Activated CD4-positive, alpha-beta T cell treated with anti-CD3 and anti-CD28 coated beads for 4 hours (primary cell): ENCODE measurements around the gene LZTS3.
"Not testable (repeated sequence)": the region's sequence is repeated elsewhere in the genome, so short reads cannot be mapped to it uniquely, and the experiment has no call there.

Source experiments
- DNase-seq, 2 donors: peaks; one replicate each; pipeline ENCODE4 v3.0.0-alpha.2; 2020

Gene LZTS3

DNA sequence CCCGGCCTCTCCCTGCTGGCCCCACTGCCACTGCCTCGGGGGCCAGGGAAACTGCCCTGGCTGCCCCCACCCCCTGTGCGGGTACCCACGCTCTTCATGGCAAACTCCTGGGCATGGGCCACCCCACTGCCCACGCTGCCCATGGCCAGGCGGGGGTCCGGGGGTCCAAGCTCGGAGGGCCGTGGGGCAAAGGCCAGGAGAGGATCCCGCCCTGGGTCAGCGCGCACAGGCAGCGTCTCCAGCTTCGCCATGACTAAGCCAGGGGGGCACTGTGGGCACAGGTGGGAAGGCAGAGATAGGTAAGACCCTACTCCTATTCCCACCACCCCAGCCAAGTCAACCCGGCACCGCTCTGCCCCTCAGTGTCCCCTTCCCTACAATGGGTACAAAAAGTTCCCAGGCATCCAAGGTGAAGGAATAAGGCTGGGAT, 6.4 kb downstream of the LZTS3 start:
- no peak for DNase-seq

- DNase-seq, result no peak
These were observed 6.9 kb downstream of the LZTS3 start for GRCh38 chr20:3166338-3166912.

- no peak for DNase-seq
These were observed 7.6 kb downstream of the LZTS3 start for GRCh38 chr20:3165473-3166337.

DNA sequence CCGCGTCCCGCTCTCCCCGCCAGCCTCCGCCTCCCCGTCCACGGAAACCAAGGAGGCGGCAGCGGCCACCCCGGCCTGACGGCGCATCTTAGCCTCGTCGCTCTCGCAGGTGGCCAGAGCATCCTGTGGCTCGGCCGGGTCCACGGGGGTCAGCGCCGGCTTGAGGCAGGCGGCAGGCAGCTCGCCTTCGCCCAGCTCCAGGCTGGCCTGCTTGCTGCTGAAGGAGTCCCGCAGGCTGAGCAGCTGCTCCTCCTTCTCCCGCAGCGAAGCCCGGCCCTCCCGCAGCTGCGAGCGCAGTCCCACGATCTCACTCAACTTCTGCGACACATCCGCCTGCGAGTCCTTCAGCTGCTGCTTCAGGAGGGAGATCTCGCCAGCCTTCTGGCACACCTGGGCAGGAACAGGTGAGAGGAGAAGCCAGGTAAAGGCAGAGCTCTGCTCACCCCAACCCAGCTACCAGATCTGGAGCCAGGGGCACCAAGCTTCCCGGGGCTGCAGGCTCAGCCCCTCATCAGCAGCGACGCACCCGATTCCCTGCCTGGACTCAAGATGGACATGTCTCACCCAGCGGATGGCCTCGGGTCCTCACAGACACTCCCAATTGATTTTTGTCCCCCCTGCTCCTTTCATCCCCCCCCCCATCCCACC, 8.5 kb downstream of the LZTS3 start:
- DNase-seq, result no peak

DNA sequence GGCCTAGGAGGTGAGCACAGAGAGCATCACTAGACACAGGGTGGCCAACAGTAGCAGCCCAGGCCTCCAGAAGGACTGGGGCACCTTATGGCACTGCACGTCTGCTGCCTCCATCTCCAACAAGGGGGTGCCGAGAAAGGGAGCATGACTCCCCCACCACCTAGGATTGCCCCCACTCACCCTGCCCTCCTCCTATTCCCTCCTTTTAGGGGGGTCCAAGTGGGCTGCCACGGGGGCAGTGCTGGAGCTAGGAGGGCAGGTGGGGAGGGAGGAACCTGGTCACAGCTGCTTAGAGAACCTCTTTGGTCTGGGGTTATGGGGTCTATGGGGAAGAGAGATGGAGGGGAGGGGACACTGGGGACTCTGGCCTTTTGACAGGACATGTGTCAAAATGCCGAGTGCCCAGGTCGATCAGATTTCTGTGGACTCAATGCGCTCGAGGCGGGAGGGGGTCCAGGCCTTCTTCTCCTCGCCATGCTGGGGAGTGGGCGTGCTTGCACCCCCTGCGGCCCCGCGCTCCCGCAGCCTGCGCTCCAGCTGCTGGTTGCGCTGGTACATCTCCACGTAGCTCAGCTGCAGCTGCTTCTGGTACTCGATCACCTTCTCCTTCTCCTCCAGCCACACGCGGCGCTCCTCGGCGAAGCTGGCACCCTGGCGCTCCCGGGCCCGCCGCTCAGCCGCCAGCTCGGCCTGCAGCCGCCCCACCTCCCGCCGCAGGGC, 9.1 kb downstream of the LZTS3 start:
- no peak for DNase-seq

DNA sequence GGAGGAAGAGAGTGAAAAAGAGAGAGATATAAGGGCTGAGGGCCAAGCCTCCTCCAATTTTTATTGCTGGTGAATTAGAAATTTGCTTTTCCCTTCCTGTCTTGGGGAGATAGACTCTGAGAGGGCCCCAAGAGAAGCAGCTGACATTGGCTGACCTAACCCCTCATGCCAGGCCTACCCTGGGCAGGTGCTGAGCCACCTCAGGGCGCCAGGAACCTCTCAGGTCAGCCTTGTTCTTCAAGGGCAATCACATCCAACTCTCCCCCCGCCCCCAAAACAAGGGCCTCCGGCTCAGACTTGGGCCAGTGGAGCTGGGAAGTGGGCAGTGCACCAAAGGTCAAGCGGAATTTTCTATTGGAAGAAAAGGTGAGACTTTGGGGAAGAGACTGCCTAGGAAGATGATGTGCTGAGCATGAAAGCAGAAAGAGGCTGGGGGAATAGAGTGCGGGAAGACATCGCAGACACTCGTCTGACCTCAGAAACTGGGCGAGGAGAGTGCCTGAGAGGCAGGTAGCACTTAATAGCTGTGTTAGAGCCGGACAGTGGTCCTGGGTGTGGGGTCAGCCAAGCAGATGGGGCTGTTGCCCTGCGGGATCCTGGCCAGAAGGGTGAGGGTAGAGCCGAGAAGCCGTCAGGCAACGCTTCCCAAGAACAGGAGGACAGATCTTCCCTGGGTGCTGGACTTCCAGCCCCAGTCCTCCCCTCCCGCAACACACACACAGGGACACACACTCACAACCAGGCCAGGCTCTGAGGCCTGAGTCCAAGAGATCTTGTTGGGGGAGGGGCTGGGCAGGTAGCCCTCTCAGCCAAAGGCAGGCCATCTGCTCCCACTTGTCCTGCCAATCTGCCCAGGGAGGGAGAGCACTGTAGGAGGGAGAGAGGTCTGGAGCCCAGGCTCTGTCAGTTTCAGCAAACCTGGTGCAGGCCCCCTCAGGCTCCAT, 10.0 kb downstream of the LZTS3 start:
- DNase-seq, result no peak

DNA sequence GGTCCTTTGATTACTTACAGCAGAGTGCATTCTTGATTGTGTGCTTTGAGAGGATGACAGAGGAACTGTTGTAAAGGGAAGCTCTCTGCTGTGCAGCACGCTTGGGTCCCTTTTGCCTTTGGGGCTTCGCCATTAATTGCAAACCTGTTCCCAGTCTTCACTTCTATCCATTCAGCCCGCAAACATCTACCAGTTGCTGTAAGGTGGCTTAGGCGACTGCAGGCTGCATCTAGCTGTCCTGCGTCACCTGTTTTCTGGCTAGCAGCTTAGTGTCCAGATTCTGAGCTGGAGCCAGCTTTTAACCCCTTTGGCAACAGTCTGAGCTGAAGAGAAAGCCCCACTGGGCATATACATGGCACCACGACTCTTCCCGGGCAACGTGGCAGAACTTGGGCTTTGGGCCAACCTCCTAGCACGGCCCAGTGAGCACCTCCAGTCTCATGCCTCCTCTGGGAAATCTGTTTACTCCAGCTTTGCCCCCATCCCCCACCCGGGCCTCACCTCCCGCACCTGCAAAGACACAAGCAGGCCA, 11.2 kb downstream of the LZTS3 start:
- DNase-seq, result no peak

DNA sequence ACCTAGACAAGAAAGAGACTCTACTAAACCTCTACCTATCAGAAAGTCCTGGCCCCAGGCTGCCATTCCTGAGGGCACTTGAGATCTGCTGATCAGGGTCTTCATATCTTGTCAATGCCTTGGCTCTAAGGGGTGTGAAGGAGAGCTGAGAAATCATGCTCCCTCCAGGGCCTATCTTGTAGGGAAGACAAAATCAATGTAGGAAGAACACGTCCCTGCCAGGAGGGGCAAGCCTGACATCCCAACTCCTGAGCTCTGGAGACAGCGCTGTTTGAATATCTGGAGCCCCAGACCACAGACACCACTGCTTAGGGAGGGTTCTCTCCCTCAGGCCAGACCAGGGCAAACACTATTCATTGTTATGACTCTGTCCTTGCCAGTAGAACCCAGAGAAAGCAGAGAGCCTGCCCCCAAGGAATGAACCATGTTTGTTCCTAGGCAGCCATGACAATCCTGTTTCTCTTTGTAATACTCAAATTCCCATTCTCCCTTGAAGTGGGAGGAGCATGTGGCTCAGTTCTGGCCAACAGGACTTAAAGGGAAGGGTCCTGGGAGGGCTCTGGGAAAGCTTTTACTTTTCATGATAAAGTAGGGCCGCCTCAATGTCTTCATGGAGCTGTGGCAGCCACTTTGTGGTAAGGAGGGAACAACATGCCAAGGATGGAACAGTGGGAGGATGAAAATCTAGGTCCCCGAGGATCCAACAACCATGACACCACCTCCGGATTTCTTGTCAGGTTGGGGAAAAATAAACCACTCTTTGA, 11.9 kb downstream of the LZTS3 start:
- no peak for DNase-seq

GRCh38 chr20:3160418-3160817, 12.9 kb downstream of the LZTS3 start:
- DNase-seq, result no peak

DNA sequence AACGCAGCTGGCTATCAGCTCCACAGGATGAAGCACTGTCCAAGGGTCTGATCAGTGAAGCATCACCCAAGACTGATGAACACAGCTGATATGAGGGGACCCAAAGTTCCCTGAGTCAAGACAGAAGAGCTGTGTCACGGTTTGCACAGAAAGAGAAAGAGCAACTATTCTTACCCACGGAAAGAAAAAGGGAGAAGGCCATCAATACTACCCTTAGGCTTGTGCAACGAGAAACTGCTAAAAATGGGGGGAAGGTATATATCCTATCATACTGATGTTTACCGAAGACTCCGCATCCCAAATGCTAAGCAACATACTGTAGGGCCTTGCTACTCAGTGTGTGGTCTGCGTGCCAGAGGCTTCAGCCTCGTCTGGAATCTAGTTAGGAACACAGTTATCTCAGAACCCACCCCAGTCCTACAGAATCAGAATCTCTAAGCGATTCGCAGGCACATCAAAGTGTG, 14.3 kb downstream of the LZTS3 start:
- DNase-seq, result no peak

DNA sequence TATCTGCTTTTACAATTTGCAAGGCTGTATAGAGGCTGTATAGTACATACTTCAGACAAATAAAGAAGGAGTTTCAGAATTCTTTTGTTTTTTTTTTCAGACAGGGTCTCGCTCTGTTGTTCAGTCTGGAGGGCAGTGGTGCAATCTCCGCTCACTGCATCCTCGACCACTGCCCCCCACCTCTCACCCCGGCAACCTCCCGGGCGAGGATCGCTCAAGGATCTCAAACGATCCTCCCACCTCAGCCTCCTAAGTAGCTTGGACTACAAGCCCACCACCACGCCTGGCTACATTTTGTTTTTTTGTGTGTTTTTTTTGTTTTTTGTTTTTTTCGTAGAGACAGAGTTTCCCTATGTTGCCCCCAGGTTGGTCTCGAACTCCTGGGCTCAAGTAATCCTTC, 15.5 kb downstream of the LZTS3 start:
- no peak for DNase-seq

DNA sequence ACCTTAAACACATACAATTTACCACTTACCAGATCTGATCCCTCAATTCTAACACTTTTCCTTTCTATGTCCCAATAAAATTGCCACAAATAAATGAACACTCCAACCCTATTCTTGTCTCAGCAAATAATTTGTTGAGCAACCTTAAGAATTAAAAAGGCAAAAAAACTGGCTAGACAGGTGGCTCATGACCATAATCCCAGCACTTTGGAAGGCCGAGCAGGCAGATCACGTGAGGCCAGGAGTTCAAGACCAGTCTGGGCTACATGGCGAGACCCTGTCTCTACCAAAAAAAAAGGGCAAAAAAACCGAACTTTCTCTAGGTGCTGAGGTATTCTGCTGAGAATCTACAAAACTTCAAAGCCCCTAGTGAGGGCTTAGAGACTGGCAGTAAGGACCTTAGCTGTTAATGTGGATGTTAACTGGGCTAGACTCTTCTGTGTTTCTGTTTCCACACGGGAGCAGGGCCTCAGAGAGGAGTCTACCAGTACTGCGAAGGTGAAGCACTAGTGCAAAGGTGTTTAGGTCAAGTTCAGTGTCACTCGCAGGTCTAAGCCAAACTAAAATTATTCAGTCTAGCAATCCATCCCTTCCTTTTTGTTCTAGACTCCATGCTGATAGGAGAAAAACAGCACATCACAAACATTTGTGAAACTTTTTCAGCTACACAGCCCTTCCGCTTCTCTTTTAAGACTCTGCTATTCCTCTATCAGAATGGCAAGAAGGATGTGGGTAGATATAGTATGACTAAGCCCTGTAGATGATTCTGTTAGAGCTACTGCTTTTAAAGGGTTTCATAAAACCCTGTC, 16.3 kb downstream of the LZTS3 start:
- DNase-seq, result no peak

- not testable (repeated sequence) for DNase-seq
These were observed 21.2 kb downstream of the LZTS3 start for GRCh38 chr20:3152057-3152644.

GRCh38 chr20:3150908-3151307, 22.4 kb downstream of the LZTS3 start:
- DNase-seq, result no peak

DNA sequence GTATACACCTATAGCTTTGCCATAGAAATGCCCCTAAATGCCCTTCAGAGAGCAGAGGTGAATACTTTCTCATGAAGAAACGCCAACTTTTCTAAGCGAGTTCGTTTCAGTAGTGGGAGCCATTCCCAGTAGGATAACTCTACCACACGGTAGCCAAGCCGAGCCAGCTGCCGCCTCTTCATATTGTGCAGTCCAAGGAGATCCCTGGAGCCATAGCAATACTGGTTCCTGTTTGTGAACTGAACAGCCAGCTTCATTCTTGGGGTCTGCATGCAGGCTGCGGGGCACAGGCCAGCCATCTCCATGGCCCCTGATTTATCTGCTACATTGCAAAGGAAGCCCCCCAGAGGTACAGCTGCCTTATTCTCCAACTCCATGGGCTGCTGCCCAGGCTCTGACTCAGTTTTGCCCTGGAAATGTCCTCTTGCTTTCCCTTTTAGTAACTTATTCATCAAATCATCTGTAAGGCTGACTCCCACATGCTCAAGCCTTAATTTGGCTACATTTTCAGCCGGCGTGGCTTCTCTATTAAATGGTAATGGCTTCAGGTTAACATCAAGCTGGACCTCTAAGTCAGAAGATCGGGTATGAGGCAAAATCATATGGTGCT, 26.5 kb downstream of the LZTS3 start:
- no peak for DNase-seq

DNA sequence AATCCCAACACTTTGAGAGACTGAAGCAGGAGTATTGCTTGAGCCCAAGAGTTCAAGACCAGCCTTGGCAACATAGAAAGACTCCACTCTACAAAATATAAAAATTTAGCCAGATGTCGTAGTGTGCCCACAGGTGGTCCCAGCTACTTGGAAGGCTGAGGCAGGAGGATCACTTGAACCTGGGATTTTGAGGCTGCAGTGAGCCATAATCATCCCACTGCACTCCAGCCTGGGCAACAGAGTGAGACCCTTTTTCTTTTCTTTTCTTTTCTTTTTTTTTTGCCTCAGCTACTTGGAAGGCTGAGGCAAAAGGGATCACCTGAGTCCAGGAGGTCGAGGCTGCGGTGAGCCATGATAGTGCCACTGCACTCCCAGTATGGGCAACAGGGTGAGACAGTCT, 31.6 kb downstream of the LZTS3 start:
- DNase-seq, result no peak

DNA sequence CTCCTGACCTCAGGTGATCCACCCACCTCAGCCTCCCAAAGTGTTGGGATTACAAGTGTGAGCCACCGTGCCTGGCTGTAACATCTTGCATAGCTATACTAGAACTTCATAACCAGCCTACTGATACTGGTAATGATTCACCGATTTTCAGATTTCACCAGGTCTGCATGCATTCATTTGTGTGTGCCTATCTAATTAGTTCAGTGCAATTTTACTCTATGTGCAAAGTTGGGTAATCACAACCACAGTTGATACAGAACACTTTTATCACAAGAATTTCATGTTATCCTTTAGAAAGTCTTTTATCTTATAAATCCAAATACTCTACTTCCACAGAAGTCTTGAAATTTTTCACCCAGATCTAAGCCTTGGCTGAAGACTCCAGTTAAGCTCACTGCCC, 35.9 kb downstream of the LZTS3 start:
- DNase-seq, result no peak

DNA sequence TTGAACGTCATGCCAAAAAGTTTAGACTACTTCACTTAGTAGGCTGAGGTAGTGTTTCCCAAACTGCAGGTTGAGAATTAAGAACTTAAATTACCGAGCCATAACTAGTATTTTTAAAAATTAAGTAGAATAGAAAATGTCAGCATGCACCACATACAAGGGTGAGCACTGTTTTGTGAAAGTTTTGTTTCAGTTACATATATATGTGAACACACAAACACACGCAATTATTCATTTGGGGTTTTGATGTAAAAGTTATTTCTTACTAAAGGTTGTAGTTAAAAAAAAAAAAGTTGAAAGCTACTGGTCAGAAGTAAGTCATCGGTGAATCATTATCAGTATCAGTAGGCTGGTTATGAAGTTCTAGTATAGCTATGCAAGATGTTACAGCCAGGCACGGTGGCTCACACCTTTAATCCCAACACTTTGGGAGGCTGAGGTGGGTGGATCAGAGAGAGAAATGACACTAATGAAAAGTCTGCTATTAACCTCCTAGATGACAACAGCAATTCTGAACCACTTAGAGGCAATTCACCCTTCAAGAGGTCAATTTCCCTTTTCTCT, 37.8 kb downstream of the LZTS3 start:
- DNase-seq, result no peak

DNA sequence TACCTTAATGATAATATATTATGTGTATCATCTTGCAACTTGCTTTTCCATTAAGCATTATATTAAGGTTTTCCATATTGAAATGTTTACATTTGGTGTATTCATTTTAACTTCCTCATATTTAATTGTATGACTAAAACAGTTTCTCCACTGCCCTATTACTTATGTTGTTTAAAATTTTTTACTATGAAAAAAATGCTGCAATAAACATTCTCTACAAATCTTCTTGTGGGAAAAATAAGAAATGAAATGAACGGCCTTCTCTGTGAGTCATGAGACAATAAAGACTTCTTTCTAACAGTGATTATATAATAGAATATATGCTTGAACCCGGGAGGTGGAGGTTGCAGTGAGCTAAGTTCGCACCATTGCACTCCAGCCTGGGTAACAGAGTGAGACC, 39.2 kb downstream of the LZTS3 start:
- no peak for DNase-seq
